ENCODE results near the gene SCN1B.

DNA sequence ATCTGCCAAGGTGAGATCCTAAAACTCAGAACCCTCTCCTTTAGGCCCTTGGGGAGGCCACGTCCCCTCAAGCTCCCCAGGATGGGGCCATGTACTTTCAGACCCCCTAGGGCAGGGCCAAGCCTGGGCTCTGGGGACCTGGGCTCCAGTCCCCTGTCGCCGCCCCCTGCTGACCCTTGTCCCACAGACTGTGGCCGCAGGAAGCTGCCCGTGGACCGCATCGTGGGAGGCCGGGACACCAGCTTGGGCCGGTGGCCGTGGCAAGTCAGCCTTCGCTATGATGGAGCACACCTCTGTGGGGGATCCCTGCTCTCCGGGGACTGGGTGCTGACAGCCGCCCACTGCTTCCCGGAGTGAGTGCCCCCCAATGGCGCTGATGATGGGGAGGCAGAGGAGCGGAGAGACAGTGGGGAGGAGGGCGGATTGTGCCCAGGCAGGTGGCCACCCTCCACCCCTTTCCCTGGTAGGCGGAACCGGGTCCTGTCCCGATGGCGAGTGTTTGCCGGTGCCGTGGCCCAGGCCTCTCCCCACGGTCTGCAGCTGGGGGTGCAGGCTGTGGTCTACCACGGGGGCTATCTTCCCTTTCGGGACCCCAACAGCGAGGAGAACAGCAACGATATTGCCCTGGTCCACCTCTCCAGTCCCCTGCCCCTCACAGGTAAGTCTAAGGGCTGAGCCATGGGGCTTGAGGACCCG, 30.0 kb downstream of the SCN1B start:
- no peak for TF ChIP-seq ELF4 (IDR thresholded peaks at IDR 0.05)
- no peak for TF ChIP-seq ARNT (IDR thresholded peaks at IDR 0.05)
- TF ChIP-seq BHLHE40 (IDR thresholded peaks at IDR 0.05; ENCODE audit: borderline replicate concordance) = no peak
- no peak for TF ChIP-seq CTBP1 (IDR thresholded peaks at IDR 0.05; ENCODE audit: borderline replicate concordance)
- no peak for TF ChIP-seq FOXM1 (IDR thresholded peaks at IDR 0.05; ENCODE audit: borderline replicate concordance)
- TF ChIP-seq TARDBP (IDR thresholded peaks at IDR 0.05) = no peak
- no peak for TF ChIP-seq FOXK2 (IDR thresholded peaks at IDR 0.05)
- TF ChIP-seq NFRKB (IDR thresholded peaks at IDR 0.05) = no peak
- TF ChIP-seq SUZ12 (IDR thresholded peaks at IDR 0.05) = no peak
- no peak for TF ChIP-seq SP1 (IDR thresholded peaks at IDR 0.05)
- TF ChIP-seq, protein P1, sequence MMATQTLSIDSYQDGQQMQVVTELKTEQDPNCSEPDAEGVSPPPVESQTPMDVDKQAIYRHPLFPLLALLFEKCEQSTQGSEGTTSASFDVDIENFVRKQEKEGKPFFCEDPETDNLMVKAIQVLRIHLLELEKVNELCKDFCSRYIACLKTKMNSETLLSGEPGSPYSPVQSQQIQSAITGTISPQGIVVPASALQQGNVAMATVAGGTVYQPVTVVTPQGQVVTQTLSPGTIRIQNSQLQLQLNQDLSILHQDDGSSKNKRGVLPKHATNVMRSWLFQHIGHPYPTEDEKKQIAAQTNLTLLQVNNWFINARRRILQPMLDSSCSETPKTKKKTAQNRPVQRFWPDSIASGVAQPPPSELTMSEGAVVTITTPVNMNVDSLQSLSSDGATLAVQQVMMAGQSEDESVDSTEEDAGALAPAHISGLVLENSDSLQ (IDR thresholded peaks at IDR 0.05) = no peak
- no peak for TF ChIP-seq L3MBTL2 (conservative IDR thresholded peaks at IDR 0.05)

Measured in HEK293T (cell line).